Lower lobe of right lung (tissue), 2 donors: ENCODE data around the gene SLC25A36. TPM values are rescaled to one million over a fixed set of nuclear protein-coding genes. Genes with fewer than 3 reads are reported as not detected.
A peak's percentile ranks its signal among the peaks of the same experiment; 100 is the strongest.
"Not testable (repeated sequence)": the region's sequence is repeated elsewhere in the genome, so short reads cannot be mapped to it uniquely, and the experiment has no call there.

Source experiments
- ATAC-seq, 2 donors: fragments of 200-7000 bp; cut with Tn5 transposase; one replicate each; pipeline ENCODE4 v1.9.1; 2020 to 2022; ENCODE audit warnings: mild to moderate bottlenecking in 2 of 2, moderate library complexity in 2 of 2
- DNase-seq: peaks from one replicate; pipeline ENCODE4 v3.0.0-alpha.2; 2020
- H3K27ac ChIP-seq: fragments of 200-600 bp; one replicate; pipeline ENCODE4 v1.8.0; 2022
- H3K27me3 ChIP-seq: fragments of 200-600 bp; one replicate; pipeline ENCODE4 v1.8.0; 2022; ENCODE audit warnings: low read depth
- H3K36me3 ChIP-seq: fragments of 200-600 bp; one replicate; pipeline ENCODE4 v1.8.0; 2022; ENCODE audit warnings: mild to moderate bottlenecking
- H3K4me1 ChIP-seq: fragments of 200-600 bp; one replicate; pipeline ENCODE4 v1.8.0; 2022
- H3K4me3 ChIP-seq: fragments of 200-600 bp; one replicate; pipeline ENCODE4 v1.8.0; 2022; ENCODE audit warnings: mild to moderate bottlenecking
- H3K9me3 ChIP-seq: fragments of 200-600 bp; one replicate; pipeline ENCODE4 v1.8.0; 2022
- intact Hi-C: fragments of 100-400 bp; cut with DNase I; formaldehyde crosslinking; loops from one replicate; pipeline ENCODE4 v1.11.0; 2022
- total RNA-seq: library from RNA; stranded (reverse); fragmentation: NEBNext Ultra II Directional; extraction: Animal tissue kit (Norgen Biotek cat#: 25700); gene quantifications from one replicate; pipeline ENCODE4 v1.2.1, GENCODE V29; 2021
- TF ChIP-seq, protein P1 (sequence below): fragments of 200-600 bp; IDR thresholded peaks from one replicate; pipeline ENCODE4 v1.8.0; 2022; ENCODE audit warnings: antibody characterized with exemption, mild to moderate bottlenecking
- donor health status: DM: no; HTN: yes; CAD: no; lungs with severe emphysema.

Gene SLC25A36
- total RNA-seq, 1 donor from 2014 or later, result 91.5 TPM

- DNase-seq (no peak), ATAC-seq (no peak)
- TF ChIP-seq, protein P1, sequence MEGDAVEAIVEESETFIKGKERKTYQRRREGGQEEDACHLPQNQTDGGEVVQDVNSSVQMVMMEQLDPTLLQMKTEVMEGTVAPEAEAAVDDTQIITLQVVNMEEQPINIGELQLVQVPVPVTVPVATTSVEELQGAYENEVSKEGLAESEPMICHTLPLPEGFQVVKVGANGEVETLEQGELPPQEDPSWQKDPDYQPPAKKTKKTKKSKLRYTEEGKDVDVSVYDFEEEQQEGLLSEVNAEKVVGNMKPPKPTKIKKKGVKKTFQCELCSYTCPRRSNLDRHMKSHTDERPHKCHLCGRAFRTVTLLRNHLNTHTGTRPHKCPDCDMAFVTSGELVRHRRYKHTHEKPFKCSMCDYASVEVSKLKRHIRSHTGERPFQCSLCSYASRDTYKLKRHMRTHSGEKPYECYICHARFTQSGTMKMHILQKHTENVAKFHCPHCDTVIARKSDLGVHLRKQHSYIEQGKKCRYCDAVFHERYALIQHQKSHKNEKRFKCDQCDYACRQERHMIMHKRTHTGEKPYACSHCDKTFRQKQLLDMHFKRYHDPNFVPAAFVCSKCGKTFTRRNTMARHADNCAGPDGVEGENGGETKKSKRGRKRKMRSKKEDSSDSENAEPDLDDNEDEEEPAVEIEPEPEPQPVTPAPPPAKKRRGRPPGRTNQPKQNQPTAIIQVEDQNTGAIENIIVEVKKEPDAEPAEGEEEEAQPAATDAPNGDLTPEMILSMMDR, result no peak
- peaks cover 3% of the 10 kb centered on the region for H3K27me3 ChIP-seq
- no peak overlapping the region for H3K27ac ChIP-seq
- H3K4me3 ChIP-seq, result no peak overlapping the region
- H3K4me1 ChIP-seq, result no peaks in the 10 kb centered on the region
- H3K9me3 ChIP-seq, result no peaks in the 10 kb centered on the region
- intact Hi-C loops, result no loop called here
- H3K36me3 ChIP-seq, result no peaks in the 10 kb centered on the region
Observed at GRCh38 chr3:140933109-140933508, 8.5 kb upstream of the SLC25A36 start.

- ATAC-seq (no peak), DNase-seq (no peak)
- Histone ChIP-seq H3K36me3 (no peaks in the 10 kb centered on the region), H3K4me1 (no peaks in the 10 kb centered on the region), H3K4me3 (no peak overlapping the region), H3K27ac (no peak overlapping the region), H3K27me3 (peaks cover 3% of the 10 kb centered on the region), H3K9me3 (no peaks in the 10 kb centered on the region)
- intact Hi-C loops, result no loop called here
- TF ChIP-seq, protein P1, result no peak
Observed at GRCh38 chr3:140933552-140933951, 8.1 kb upstream of the SLC25A36 start.

- H3K4me1 ChIP-seq, result peaks cover 13% of the 10 kb centered on the region
- H3K27ac ChIP-seq, H3K27me3 ChIP-seq, intact Hi-C loops, ATAC-seq, H3K4me3 ChIP-seq, H3K36me3 ChIP-seq, H3K9me3 ChIP-seq, DNase-seq: not testable (repeated sequence)
Observed at GRCh38 chr3:140939305-140939704, 2.3 kb upstream of the SLC25A36 start.

DNA sequence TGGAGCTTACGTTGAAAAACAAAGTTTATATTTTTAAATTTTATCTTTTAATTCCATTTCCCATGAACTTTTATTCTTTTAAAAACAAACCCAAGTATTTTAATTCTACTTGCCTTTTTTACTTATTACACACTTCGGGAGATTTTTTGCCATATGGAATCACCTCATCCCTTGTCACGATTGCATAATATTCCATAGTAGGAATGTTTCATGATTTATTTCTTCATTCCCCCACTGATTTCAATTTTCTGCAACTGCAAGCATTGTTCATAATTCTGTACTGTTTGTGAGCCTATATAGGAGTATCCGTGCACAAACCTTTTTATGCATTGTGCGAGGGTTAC, 574 bp upstream of the SLC25A36 start:
- H3K9me3 ChIP-seq, result no peaks in the 10 kb centered on the region
- H3K36me3 ChIP-seq, result no peaks in the 10 kb centered on the region
- ATAC-seq (no peak), DNase-seq (no peak)
- TF ChIP-seq, protein P1, result no peak
- intact Hi-C loops, result no loop called here
- peak overlapping the region; percentile 88 for H3K4me3 ChIP-seq
- peak overlapping the region; percentile 99 for H3K27ac ChIP-seq
- peaks cover 29% of the 10 kb centered on the region for H3K4me1 ChIP-seq
- H3K27me3 ChIP-seq, result no peaks in the 10 kb centered on the region

- Histone ChIP-seq H3K36me3 (no peaks in the 10 kb centered on the region), H3K4me3 (peak overlapping the region; percentile 88), H3K9me3 (no peaks in the 10 kb centered on the region), H3K4me1 (peaks cover 34% of the 10 kb centered on the region), H3K27ac (peak overlapping the region; percentile 99), H3K27me3 (no peaks in the 10 kb centered on the region)
- peak; percentile 76 for DNase-seq
- intact Hi-C loops, result no loop called here
- peak; percentile 83 to 85 for ATAC-seq
- TF ChIP-seq, protein P1, result peak; percentile 10
Observed at GRCh38 chr3:140942221-140943104, 827 bp downstream of the SLC25A36 start.

DNA sequence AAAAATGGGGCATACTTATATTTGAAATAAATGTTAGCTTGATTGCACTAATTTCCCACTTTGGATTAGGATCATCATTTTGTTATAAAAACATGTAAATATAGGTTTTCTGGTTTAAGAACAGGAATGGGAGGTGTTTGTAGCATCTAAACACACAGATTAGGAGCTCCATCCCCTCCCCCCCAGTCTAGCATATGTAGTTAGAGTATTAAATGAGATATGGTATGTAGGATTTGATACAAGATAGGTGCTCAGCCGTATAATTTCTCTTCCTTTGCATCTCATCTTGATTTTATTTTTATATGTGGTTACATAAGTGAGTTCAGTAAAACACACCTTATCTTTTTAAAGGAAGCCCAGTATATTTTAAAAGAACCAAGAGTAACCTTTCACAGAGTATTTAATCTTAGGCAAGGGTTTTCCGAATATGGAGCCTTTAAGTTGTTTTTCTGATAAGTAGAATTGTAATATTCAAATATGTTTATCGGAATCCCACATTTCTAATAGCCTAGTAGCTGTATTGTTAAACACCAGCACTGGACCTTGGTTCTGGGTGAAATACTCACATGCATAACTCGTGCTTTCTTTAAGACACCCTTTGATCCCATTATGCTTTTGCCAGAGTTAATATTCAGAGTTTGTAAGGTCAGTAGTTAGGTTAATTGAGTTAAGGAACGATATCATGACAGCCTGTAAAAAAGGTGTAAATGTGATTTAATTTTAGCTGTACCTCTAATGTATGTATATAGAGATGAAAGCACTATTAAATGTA, 2.3 kb downstream of the SLC25A36 start:
- ATAC-seq, result no peak
- H3K27me3 ChIP-seq, result no peaks in the 10 kb centered on the region
- DNase-seq, result no peak
- peak overlapping the region; percentile 88 for H3K4me3 ChIP-seq
- TF ChIP-seq, protein P1, result no peak
- H3K27ac ChIP-seq, result peak overlapping the region; percentile 99
- H3K4me1 ChIP-seq, result peaks cover 41% of the 10 kb centered on the region
- H3K9me3 ChIP-seq, result no peaks in the 10 kb centered on the region
- H3K36me3 ChIP-seq, result no peaks in the 10 kb centered on the region
- intact Hi-C loops, result no loop called here
